GM12891 (cell line): Measurements from ENCODE around the gene COQ9.

Experiments
- POLR2A ChIP-seq: IDR thresholded peaks from 2 replicates; pipeline ENCODE4 v1.6.1; 2011; ENCODE audit warnings: low read depth, low read length, control low read depth
- POLR2AphosphoS5 ChIP-seq: IDR thresholded peaks from 2 replicates; pipeline ENCODE4 v1.6.1; 2011; ENCODE audit warnings: low read depth, low read length, control low read depth
- POU2F2 ChIP-seq: IDR thresholded peaks from 2 replicates; pipeline ENCODE4 v1.6.1; 2011; ENCODE audit warnings: low read depth, mild to moderate bottlenecking, control low read depth, low read length, moderate library complexity
- SPI1 ChIP-seq: IDR thresholded peaks from 2 replicates; pipeline ENCODE4 v1.6.1; 2011; ENCODE audit warnings: low read depth, low read length, control low read depth
- TAF1 ChIP-seq: IDR thresholded peaks from 2 replicates; pipeline ENCODE4 v1.6.1; 2011; ENCODE audit warnings: low read depth, low read length, control low read depth

DNA sequence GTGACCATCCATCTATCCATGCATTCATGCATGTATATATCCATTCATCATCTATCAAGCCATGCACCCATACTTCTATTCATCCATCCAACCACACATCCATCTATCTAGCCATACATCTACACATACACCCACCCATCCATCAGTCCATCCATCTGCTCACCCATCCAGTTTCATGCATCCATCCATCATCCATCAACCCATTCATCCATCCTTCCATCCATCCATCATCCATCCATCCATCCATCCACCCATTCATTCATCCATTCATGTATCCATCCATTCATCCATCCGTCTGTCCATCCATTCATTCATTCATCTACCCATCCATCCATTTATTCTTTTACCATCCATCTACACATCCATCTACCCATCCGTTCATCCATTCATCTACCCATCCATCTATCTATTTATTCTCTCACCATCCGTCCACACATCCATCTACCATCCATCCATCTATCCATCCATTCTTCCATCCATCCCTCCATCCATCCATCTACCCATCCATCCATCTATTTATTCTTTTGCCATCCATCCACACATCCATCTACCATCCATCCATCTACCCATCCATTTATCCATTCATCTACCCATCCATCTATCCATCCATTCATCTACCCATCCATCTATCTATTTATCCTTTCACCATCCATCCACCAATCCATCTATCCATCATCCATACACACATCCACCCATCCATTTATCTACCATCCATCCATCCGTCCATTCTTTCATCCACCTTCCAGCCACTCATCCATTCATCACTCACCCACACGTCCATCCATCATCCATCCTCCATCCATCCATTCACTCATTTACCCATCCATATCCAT is 39.5 kb upstream of the COQ9 start:
- TF ChIP-seq TAF1 (no peak), POLR2A (no peak), POLR2AphosphoS5 (no peak), POU2F2 (no peak), SPI1 (no peak)
